ENCODE results near the gene MOB1B.

DNA sequence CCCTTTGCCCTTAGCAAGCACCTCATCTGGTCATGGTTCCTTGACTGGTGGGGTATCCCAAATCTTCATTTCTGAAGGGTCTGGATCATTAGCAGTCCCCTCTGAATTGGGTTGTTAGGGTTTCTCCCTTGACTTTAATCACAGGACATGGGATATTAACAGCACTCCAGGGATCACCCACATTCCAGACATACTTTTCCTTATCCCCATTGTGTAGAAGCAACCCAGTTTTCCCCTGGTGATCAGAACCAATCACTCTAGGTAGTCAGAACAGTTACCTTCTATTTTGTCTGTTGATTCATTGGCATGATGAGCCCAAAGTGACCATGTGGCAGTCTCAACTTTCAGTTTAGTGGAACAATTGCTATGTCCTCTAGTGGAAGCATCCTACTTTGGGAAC lies 33.4 kb upstream of the MOB1B start:
- TF ChIP-seq, protein P1, sequence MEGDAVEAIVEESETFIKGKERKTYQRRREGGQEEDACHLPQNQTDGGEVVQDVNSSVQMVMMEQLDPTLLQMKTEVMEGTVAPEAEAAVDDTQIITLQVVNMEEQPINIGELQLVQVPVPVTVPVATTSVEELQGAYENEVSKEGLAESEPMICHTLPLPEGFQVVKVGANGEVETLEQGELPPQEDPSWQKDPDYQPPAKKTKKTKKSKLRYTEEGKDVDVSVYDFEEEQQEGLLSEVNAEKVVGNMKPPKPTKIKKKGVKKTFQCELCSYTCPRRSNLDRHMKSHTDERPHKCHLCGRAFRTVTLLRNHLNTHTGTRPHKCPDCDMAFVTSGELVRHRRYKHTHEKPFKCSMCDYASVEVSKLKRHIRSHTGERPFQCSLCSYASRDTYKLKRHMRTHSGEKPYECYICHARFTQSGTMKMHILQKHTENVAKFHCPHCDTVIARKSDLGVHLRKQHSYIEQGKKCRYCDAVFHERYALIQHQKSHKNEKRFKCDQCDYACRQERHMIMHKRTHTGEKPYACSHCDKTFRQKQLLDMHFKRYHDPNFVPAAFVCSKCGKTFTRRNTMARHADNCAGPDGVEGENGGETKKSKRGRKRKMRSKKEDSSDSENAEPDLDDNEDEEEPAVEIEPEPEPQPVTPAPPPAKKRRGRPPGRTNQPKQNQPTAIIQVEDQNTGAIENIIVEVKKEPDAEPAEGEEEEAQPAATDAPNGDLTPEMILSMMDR (IDR thresholded peaks at IDR 0.05 in 2 of 3, conservative IDR thresholded peaks at IDR 0.05 in 1 of 3; ENCODE audit: borderline replicate concordance in 1 of 3, insufficient read depth in 1 of 3, low read depth in 2 of 3, low read length in 2 of 3) = no peak
- TF ChIP-seq POLR2AphosphoS5 (IDR thresholded peaks at IDR 0.05; ENCODE audit: low read depth, low read length) = no peak
- TF ChIP-seq, protein P2, sequence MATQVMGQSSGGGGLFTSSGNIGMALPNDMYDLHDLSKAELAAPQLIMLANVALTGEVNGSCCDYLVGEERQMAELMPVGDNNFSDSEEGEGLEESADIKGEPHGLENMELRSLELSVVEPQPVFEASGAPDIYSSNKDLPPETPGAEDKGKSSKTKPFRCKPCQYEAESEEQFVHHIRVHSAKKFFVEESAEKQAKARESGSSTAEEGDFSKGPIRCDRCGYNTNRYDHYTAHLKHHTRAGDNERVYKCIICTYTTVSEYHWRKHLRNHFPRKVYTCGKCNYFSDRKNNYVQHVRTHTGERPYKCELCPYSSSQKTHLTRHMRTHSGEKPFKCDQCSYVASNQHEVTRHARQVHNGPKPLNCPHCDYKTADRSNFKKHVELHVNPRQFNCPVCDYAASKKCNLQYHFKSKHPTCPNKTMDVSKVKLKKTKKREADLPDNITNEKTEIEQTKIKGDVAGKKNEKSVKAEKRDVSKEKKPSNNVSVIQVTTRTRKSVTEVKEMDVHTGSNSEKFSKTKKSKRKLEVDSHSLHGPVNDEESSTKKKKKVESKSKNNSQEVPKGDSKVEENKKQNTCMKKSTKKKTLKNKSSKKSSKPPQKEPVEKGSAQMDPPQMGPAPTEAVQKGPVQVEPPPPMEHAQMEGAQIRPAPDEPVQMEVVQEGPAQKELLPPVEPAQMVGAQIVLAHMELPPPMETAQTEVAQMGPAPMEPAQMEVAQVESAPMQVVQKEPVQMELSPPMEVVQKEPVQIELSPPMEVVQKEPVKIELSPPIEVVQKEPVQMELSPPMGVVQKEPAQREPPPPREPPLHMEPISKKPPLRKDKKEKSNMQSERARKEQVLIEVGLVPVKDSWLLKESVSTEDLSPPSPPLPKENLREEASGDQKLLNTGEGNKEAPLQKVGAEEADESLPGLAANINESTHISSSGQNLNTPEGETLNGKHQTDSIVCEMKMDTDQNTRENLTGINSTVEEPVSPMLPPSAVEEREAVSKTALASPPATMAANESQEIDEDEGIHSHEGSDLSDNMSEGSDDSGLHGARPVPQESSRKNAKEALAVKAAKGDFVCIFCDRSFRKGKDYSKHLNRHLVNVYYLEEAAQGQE (IDR thresholded peaks at IDR 0.05; ENCODE audit: low read depth) = no peak
- no peak for TF ChIP-seq ZNF274 (IDR thresholded peaks at IDR 0.05; ENCODE audit: low read depth, low read length)
- TF ChIP-seq, protein P3, sequence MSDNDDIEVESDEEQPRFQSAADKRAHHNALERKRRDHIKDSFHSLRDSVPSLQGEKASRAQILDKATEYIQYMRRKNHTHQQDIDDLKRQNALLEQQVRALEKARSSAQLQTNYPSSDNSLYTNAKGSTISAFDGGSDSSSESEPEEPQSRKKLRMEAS (IDR thresholded peaks at IDR 0.05) = no peak
- no peak for TF ChIP-seq YY1 (IDR thresholded peaks at IDR 0.05; ENCODE audit: extremely low read depth, insufficient replicate concordance, low read depth, low read length)
- no peak for TF ChIP-seq JUND (IDR thresholded peaks at IDR 0.05)
- no peak for TF ChIP-seq POLR2A (IDR thresholded peaks at IDR 0.05; ENCODE audit: borderline replicate concordance, extremely low read depth, insufficient read depth, insufficient read length)
- TF ChIP-seq EZH2 (IDR thresholded peaks at IDR 0.05) = no peak
- no peak for TF ChIP-seq RAD21 (IDR thresholded peaks at IDR 0.05; ENCODE audit: low read depth)
- no peak for TF ChIP-seq CEBPB (IDR thresholded peaks at IDR 0.05; ENCODE audit: low read depth)

All from HCT116 (cell line).